Muscle of leg (tissue), 11 donors: ENCODE results near the gene CUBN. TPM values are rescaled to one million over a fixed set of nuclear protein-coding genes. Genes with fewer than 3 reads are reported as not detected.
A peak's percentile ranks its signal among the peaks of the same experiment; 100 is the strongest.

Source experiments
- DNase-seq: peaks from one replicate; pipeline ENCODE4 v3.0.0; 2013
- H3K27ac ChIP-seq: one replicate; pipeline ENCODE4 v1.5.1; 2013; ENCODE audit warnings: mild to moderate bottlenecking, low read length, control low read depth
- H3K27me3 ChIP-seq: one replicate; pipeline ENCODE4 v1.6.1; 2013; ENCODE audit warnings: low read length; ENCODE audit not compliant: control insufficient read depth, insufficient read depth
- H3K36me3 ChIP-seq: one replicate; pipeline ENCODE4 v1.6.1; 2013; ENCODE audit warnings: low read length; ENCODE audit not compliant: control insufficient read depth, insufficient read depth
- H3K4me1 ChIP-seq: one replicate; pipeline ENCODE4 v1.6.1; 2013; ENCODE audit warnings: low read length; ENCODE audit not compliant: control insufficient read depth, insufficient read depth
- H3K4me3 ChIP-seq: one replicate; pipeline ENCODE4 v1.5.1; 2013; ENCODE audit warnings: low read length, control low read depth
- H3K9me3 ChIP-seq: replicated peaks from 2 replicates; pipeline ENCODE4 v1.6.1; 2013; ENCODE audit warnings: low read depth, low read length; ENCODE audit not compliant: control insufficient read depth
- WGBS: methylation state at CpG from one replicate; pipeline ENCODE4 v1.1.5; 2013; ENCODE audit warnings: missing lambda C conversion rate; ENCODE audit not compliant: insufficient coverage; 5-methylcytosine and 5-hydroxymethylcytosine counted together
- polyA plus RNA-seq, 8 donors: library from polyadenylated mRNA; unstranded; fragments of 120-200 nt; gene quantifications; one replicate each; pipeline versions ENCODE4 v1.2.1 to v1.2.3, GENCODE V29; 2013; ENCODE audit warnings: inconsistent platforms in 1 of 8, low replicate concordance in 1 of 8; ENCODE audit not compliant: insufficient read length in 8 of 8, insufficient read depth in 1 of 8
- total RNA-seq: library from RNA; stranded (reverse); fragments of 120-200 nt; gene quantifications from one replicate; pipeline ENCODE4 v1.2.4, GENCODE V29; 2013

The CUBN gene
- total and polyA plus RNA-seq, 9 donors, result 1.4 to 5.0 (median 2.0) TPM

- no peaks in the 10 kb centered on the region for H3K27me3 ChIP-seq
- no peak for DNase-seq
- H3K4me1 ChIP-seq, result no peaks in the 10 kb centered on the region
- WGBS, result no CpG with 5 or more reads among the region's 1 CpG
- no peak overlapping the region for H3K4me3 ChIP-seq
- no peaks in the 10 kb centered on the region for H3K36me3 ChIP-seq
- H3K27ac ChIP-seq, result no peak overlapping the region
- no peaks in the 10 kb centered on the region for H3K9me3 ChIP-seq
Measured at GRCh38 chr10:17046989-17047388, 82.6 kb downstream of the CUBN start.

- H3K27ac ChIP-seq, result no peak overlapping the region
- H3K9me3 ChIP-seq, result no peaks in the 10 kb centered on the region
- no peak for DNase-seq
- H3K4me1 ChIP-seq, result peaks cover 4% of the 10 kb centered on the region
- no peaks in the 10 kb centered on the region for H3K27me3 ChIP-seq
- WGBS, result 93% methylated on average over 4 of the region's 8 CpGs
- H3K4me3 ChIP-seq, result no peak overlapping the region
- H3K36me3 ChIP-seq, result no peaks in the 10 kb centered on the region
Measured at GRCh38 chr10:17043586-17043985, 86.0 kb downstream of the CUBN start.

- WGBS, result 82% methylated on average over 2 of the region's 7 CpGs
- no peak overlapping the region for H3K27ac ChIP-seq
- H3K4me3 ChIP-seq, result no peak overlapping the region
- no peak for DNase-seq
- no peaks in the 10 kb centered on the region for H3K27me3 ChIP-seq
- H3K9me3 ChIP-seq, result no peaks in the 10 kb centered on the region
- no peaks in the 10 kb centered on the region for H3K36me3 ChIP-seq
- peaks cover 4% of the 10 kb centered on the region for H3K4me1 ChIP-seq
Measured at GRCh38 chr10:17041626-17042520, 87.7 kb downstream of the CUBN start.

GRCh38 chr10:17038627-17039026 is 91.0 kb downstream of the CUBN start:
- no peaks in the 10 kb centered on the region for H3K9me3 ChIP-seq
- 37% methylated on average over 4 of the region's 5 CpGs for WGBS
- peak; percentile 98 for DNase-seq

GRCh38 chr10:17037910-17038309 is 91.7 kb downstream of the CUBN start:
- Histone ChIP-seq H3K4me3 (no peak overlapping the region), H3K27me3 (no peaks in the 10 kb centered on the region), H3K9me3 (no peaks in the 10 kb centered on the region), H3K36me3 (no peaks in the 10 kb centered on the region), H3K27ac (peak overlapping the region; percentile 84), H3K4me1 (peaks cover 4% of the 10 kb centered on the region)
- 86% methylated on average over 5 of the region's 6 CpGs for WGBS
- no peak for DNase-seq

More at GRCh38 chr10:17038627-17039026, 91.0 kb downstream of the CUBN start:
- H3K36me3 ChIP-seq, result no peaks in the 10 kb centered on the region
- H3K4me3 ChIP-seq, result no peak overlapping the region
- H3K27me3 ChIP-seq, result no peaks in the 10 kb centered on the region
- H3K4me1 ChIP-seq, result peaks cover 4% of the 10 kb centered on the region
- H3K27ac ChIP-seq, result peak overlapping the region; percentile 84

- Histone ChIP-seq H3K36me3 (no peaks in the 10 kb centered on the region), H3K9me3 (no peaks in the 10 kb centered on the region), H3K27ac (no peak overlapping the region), H3K4me3 (no peak overlapping the region), H3K4me1 (peaks cover 8% of the 10 kb centered on the region), H3K27me3 (no peaks in the 10 kb centered on the region)
- 60% methylated on average over 1 of the region's 1 CpG for WGBS
- no peak for DNase-seq
Measured at GRCh38 chr10:17035446-17035845, 94.2 kb downstream of the CUBN start.

GRCh38 chr10:17033529-17034260 is 95.9 kb downstream of the CUBN start:
- no CpG with 5 or more reads among the region's 7 CpGs for WGBS
- Histone ChIP-seq H3K27me3 (no peaks in the 10 kb centered on the region), H3K27ac (no peak overlapping the region), H3K4me1 (peaks cover 14% of the 10 kb centered on the region), H3K9me3 (no peaks in the 10 kb centered on the region), H3K36me3 (no peaks in the 10 kb centered on the region), H3K4me3 (no peak overlapping the region)
- DNase-seq, result no peak

GRCh38 chr10:17031637-17032635 is 97.7 kb downstream of the CUBN start:
- H3K27me3 ChIP-seq, result no peaks in the 10 kb centered on the region
- DNase-seq, result peak; percentile 74
- H3K4me3 ChIP-seq, result no peak overlapping the region
- no peaks in the 10 kb centered on the region for H3K36me3 ChIP-seq
- H3K4me1 ChIP-seq, result peaks cover 13% of the 10 kb centered on the region
- no peaks in the 10 kb centered on the region for H3K9me3 ChIP-seq
- WGBS, result 34% methylated on average over 10 of the region's 13 CpGs
- H3K27ac ChIP-seq, result peak overlapping the region; percentile 18

- Histone ChIP-seq H3K4me3 (no peak overlapping the region), H3K27ac (peak overlapping the region; percentile 94), H3K4me1 (peaks cover 18% of the 10 kb centered on the region), H3K27me3 (no peaks in the 10 kb centered on the region), H3K9me3 (no peaks in the 10 kb centered on the region), H3K36me3 (no peaks in the 10 kb centered on the region)
- DNase-seq, result peak; percentile 93
- WGBS, result 0% methylated on average over 4 of the region's 9 CpGs
Measured at GRCh38 chr10:17029581-17030271, 99.9 kb downstream of the CUBN start.
